Measurements from ENCODE around the gene DLEC1.
"Not testable (repeated sequence)": the region's sequence is repeated elsewhere in the genome, so short reads cannot be mapped to it uniquely, and the experiment has no call there.

Gene DLEC1

GRCh38 chr3:38019658-38020341 is 19.2 kb upstream of the DLEC1 start:
- DNase-seq (ENCODE audit: low read depth): no peak

DNA sequence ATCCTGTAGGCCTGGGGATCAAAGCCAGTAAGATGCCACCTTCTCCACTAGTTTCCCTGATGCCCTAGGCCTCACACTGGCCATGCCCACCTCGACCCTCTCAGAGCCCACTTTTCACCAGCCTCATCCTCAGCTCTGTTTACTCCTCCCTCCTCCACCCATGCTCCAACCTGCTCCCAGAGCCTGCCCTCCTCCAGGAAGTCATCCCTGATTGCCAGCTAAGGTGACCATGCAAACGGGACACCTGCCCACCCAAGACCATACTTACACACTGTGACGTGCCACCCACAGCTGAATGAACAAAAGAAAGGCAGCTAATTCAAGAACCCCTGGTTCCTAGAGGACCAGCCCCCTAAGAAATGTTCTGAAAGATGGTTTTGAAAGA is 18.7 kb upstream of the DLEC1 start:
- no peak for DNase-seq (ENCODE audit: low read depth)

DNA sequence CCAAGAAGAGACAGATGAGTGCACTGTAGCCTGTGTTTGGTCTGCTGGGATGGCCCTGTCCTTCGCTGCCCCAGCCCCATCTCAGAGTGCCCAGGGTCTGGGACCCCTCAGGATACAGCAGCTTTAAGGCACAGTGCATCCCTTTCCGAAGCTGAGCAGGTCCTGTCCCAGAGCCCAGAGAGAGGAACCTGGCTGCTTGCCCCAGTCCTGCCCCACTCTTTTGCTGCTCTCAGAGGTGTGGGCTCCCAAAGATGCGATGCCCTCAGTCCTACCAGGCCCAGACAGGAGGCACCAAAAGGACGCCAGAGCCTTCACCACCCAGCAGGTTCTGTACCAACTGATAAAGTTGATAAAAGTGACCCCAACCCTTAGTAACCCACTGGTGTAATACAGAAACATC is 17.8 kb upstream of the DLEC1 start:
- no peak for DNase-seq (ENCODE audit: low read depth)

DNA sequence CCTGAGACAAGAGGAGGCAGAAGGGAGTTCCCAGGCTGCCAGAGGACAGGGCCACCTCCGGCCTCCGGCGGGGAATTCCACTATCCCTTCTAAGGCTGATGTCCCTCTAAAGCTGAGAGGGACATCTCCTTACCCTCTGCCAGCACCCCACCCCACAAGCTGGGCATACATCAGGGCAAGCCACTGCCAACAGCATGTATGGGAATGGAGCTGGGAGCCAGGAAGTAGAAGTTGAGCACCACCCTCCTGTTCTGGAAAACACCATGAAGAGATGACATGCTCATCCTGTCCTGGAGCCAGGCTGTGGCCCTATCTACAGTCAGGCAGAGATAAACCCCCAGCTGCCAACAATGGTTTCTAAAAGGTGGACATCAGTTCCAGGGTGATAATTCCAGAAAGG is 16.7 kb upstream of the DLEC1 start:
- DNase-seq (ENCODE audit: low read depth): no peak

- DNase-seq (ENCODE audit: low read depth): no peak
Measured at GRCh38 chr3:38022896-38023709, 15.9 kb upstream of the DLEC1 start.

GRCh38 chr3:38026856-38027255 is 12.2 kb upstream of the DLEC1 start:
- no peak for DNase-seq (ENCODE audit: low read depth)

DNA sequence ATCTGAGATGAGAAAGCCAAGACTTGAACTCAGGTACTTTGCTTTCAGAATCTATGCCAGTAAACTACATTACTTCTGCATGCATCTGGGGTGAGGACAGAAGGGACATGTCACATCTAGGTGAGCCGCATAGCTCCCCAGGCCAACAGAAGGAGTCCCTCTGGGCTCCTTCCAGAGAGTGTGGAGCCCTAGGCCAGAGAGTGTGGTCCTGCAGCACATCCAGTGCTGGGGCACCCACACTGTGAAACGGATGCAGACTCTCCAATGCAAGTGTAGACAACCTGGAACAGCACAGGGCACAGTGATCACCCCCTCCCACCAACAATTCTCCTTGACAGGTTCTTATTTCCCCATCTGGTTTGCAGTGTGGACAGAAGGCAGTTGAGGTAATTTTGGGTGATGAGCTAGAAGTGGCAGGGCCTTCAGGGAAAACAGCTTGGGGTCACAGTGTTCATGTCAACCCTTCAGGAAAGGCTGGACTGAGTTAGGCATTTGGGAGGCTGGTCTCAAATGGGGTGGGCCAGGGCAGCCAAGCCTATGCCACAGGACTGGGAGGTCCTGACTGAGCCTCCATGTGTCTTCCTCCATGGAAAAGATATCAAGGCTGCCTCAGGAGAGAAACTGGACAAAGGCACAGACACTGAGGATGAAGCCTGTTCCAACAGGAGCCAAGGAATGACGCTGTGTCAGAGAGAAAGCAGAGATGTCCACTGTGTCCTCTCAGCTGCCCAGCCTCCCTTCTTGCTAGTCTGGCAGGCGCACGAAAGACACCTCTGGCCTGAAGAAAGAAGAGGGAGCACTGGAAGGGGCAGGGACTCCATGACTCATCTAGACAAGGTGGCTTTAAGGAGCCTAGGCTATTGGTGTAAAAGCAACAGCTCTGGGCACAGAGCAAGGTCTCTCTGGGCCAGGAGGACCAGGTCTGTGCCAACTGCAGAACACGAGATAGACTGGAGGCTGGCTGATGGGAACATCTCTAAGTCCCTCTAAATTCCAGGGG is 11.2 kb upstream of the DLEC1 start:
- no peak for DNase-seq (ENCODE audit: low read depth)

DNA sequence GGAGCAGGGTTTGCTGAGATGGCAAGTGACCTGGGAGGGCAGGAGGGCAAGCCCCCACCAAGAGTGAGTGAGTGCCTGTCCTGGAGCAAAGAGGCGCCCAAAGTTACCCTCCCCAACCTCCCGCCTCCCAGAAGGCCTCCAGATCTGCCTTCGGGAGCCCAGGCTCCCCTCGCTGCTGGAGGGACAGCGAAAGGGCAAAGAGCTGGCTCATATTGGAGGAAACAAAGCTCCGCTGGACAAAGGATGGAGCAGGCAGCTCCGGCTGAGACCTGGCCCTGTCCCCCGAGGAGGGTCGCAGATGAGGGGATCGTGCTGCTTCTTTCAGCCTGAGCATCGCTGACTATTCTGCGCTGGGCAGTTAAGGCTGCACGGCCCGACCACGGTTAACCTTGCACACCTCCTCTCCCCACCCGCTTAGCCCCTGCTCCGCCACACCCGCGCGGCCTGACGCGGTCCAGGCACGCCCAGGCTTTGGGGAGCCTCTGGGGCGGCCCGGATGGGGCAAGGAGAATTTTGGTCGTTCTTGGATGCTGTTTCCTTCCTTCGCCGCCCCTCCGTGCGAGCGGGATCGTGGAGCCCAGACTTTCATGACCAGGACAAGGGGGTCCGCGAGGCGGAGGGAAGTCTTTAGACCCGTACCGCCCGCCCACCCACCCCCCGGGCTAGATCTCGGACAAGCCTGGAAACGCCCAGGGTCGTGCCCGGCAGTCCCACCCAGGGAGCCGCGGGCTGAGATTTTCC is 10.2 kb upstream of the DLEC1 start:
- DNase-seq (ENCODE audit: low read depth): no peak

- DNase-seq (ENCODE audit: low read depth): peak; percentile 15
Measured at GRCh38 chr3:38029400-38030125, 9.4 kb upstream of the DLEC1 start, which contains the start of gene PLCD1. Gene PLCD1 (minus strand): TSS chr3:38029642. CDS start chr3:38029539, 103 bp downstream.

- no peak for DNase-seq (ENCODE audit: low read depth)
Measured at GRCh38 chr3:38030126-38031021, 8.6 kb upstream of the DLEC1 start.

DNA sequence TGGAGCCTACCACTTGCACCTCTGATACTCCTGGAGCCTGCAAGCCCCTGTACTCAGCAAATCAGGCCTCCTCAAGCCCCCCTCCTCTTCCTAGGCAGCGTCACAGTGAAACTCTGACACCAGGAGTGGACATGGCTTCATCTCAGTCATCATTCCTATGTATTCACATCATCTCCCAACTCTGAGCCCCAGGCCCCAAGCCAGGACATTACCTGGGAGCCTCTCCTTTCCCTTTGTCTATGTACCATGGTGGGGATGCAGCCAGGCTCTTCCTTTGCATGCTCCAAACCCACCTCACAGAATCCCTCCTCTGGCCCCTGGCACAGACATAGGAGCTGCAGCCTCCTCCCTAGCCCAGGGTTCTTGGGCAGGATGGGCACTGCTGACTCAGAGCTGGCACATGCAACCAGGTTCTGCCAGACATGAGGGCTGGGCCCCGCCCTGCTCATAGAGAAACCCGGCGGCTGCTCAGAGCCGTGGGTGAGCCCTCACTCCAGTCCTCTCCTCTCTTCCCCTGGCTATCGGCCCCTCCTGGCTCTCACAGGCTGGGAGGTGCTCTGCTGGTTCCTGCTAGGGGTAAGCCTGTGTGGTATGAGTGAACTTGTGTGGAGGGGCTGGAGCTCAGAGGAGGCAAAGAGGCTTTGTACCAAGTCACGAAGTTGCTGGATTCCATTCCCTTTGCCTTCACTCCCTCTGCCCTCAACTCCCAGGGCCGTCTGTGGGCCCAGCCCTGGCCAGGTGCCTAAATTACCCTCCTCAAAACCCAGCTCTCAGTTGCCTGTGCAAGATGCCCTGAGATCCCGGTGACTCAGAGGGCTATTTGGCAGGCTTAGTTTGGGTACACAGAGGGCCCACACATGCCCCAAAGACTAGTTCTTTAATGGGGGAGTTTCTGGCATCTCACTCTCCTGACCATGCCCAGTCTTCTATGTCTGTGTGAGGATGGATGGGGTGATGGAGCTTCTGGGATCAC is 7.7 kb upstream of the DLEC1 start:
- peak; percentile 17 for DNase-seq (ENCODE audit: low read depth)

DNA sequence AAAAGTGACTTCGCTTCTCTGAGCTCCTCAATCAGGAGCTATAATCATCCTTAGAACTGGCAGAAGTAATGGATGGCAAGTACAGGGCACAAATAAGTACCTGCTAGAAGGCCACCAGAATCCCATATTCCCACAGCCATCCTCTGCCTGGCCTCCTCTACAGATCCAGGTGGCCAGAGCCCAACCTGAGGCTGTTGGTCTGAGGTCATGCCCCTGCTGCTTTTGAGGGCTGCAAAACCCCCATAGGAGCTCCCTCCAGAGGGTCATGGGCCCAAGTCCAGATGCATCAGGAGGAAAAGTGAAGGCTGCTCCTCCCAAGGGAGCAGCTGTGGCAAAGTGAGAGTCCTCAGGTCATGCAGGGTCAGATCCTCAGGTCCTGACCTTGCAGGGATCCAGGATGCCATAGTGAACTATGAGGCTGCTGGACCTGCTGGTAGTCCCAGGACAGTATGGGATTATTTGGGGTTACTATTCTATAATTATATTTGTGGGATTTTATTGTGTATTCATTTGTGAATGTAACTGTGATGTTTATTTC is 6.6 kb upstream of the DLEC1 start:
- no peak for DNase-seq (ENCODE audit: low read depth)

GRCh38 chr3:38033586-38033985 is 5.4 kb upstream of the DLEC1 start:
- DNase-seq (ENCODE audit: low read depth): not testable (repeated sequence)

DNA sequence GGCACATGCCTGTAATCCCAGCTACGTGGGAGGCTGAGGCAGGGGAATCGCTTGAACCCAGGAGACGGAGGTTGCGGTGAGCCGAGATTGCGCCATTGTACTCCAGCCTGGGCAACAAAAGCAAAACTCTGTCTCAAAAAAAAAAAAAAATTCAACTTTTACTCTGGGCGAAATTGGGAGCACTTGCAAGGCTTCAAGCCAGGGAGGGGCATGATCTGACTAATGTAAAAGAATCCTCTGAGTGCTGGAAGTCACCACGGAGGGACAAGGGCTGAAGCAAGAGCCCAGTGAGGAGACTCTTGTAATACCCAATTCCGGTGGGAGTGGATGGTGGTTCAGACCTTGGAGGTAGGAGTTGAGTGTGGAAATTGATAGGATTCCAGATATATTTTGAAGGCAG is 4.7 kb upstream of the DLEC1 start:
- not testable (repeated sequence) for DNase-seq (ENCODE audit: low read depth)

- DNase-seq (ENCODE audit: low read depth): no peak
Measured at GRCh38 chr3:38036286-38036685, 2.7 kb upstream of the DLEC1 start.

DNA sequence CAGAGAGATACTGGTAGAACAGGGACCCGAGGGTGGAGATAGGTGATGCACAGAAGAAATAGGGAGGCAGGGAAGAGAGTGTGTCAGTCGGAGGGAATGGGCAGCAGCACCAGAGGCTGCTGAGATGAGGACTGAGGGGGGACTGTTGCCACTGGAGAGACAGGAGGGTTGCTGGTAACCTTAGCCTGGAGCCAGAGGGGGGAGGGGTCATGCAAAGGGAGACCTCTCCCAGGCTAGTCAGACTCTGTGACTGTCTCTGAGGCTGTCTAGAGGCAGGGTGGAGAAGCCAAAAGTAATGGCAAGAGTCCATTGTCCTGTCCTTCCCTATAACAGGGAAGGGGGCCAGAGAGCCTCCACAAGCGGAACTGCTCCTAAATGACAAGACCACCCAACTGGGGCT is 2.1 kb upstream of the DLEC1 start:
- DNase-seq (ENCODE audit: low read depth): no peak

- DNase-seq (ENCODE audit: low read depth): no peak
Measured at GRCh38 chr3:38038447-38038911, 529 bp upstream of the DLEC1 start.

- no peak for DNase-seq (ENCODE audit: low read depth)
Measured at GRCh38 chr3:38039899-38040261, 872 bp downstream of the DLEC1 start.

Data from activated T-cell treated with anti-CD3 and anti-CD28 coated beads for 48 hours (primary cell).